Epithelial cell of prostate (primary cell): ENCODE measurements around the gene TCTN3.
"Not testable (repeated sequence)": the region's sequence is repeated elsewhere in the genome, so short reads cannot be mapped to it uniquely, and the experiment has no call there.

Experiments used
- DNase-seq: peaks from one replicate; pipeline ENCODE4 v3.0.0-alpha.2; 2011; ENCODE audit warnings: low read depth, low spot score
- H3K27ac ChIP-seq: fragments of 450-650 bp; 2 replicates; pipeline ENCODE4 v1.5.1; 2017; ENCODE audit warnings: mild to moderate bottlenecking

Gene TCTN3

DNA sequence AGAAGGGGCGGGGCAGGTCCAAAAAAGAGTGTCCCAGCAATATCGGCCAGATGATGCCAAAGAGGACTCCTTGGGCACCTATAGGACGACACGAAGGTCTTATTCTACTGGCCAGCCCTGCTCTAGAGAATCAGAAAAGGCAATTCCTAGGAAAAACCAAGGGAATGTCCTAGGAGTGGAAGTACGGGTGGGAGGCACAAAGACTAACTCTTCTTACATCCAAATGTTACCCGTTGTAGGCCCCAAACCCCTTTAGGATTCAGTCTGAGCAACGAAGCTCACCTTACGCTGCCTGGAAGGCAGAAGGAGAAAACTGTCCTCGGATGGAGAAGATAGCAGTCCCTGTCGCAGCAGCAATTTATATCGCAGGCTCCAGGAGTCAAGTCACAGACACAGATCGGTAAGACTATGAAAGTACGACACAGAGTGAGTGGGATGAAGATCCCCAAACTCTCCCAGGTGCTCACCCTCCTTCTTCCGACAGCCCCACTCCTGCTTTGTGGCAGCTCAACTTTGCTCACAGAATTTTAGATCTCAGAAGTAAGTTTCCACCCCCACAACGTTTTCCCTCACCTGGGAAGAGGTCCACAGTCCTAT, 558 bp downstream of the TCTN3 start:
- peak overlapping the region; percentile 39 for H3K27ac ChIP-seq
- no peak for DNase-seq

DNA sequence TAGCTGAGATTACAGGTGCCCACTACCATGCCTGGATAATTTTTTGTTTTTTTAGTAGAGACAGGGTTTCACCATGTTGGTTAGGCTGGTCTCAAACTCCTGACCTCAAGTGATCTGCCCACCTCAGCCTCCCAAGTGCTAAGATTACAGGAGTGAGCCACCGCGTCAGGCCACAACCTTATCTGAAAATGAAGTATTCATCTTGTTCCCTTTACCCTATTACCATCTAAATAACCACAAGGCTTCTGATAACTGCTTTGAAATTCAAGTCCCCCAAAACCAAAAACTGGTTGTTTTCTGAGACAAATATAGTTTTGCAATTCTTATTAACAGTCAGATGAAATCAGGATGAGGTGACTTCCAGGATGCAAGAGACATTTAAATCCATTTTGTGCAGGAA, 2.4 kb downstream of the TCTN3 start:
- no peak for DNase-seq
- H3K27ac ChIP-seq: no peak overlapping the region

DNA sequence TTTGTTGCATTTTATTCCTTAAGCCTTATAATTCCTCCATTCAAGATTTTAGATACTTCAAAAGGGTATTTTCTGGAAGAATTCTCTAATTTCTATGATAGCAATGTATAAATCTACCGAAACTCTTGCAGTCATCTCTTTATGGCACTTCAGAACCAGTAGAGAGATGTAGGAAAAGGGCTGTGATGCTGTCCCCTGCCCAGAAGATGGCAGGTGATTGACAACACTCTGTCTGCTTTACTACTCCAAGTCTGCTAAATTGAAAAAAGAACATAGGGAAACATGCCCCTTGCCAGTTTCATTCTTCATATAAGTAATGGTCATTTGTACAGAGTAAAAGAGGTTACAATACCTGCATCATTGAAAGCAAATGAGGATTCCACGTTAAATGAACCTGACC, 5.1 kb downstream of the TCTN3 start:
- H3K27ac ChIP-seq: no peak overlapping the region
- no peak for DNase-seq

DNA sequence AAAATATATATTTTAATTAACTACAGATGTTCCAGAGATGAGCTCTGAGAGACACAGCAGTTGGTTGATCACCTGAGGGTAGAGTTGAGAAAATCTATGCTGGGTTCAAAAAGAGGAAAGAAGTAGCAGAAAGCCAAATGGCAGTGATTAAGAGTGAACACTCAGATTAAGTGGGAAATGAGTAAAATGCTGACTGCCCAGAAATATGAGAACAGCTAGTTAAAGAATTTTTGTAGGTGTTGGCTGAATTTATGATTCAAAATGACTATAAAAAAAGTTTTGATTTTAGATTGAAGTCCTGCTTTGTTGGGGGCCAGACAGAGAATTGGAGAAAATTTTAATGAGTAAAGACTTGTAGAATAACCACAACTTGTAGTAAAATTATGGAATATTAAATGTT, 9.8 kb downstream of the TCTN3 start:
- DNase-seq: no peak
- H3K27ac ChIP-seq: no peak overlapping the region

- DNase-seq: no peak
- no peak overlapping the region for H3K27ac ChIP-seq
Measured at GRCh38 chr10:95675403-95676116, 18.2 kb downstream of the TCTN3 start.

DNA sequence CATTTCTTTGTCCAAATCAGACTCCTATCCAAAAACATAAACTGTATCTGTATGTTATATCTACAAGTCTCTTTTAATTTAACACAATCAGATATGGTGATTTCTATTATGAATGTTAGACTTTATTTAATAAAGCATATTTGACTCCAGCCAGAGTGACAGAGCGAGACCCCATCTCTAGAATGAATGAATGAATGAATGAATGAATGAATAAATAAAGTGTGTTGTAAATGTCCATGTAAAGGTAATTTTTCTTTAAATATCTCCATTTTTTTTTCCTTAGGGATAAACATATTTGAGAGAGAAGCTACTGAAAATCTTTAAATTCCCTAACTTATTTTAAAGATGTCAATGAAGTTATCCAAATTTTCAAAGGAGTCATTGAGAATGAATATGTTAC, 19.1 kb downstream of the TCTN3 start:
- DNase-seq: no peak
- H3K27ac ChIP-seq: no peak overlapping the region

- not testable (repeated sequence) for DNase-seq, H3K27ac ChIP-seq
Measured at GRCh38 chr10:95672641-95673040, 21.1 kb downstream of the TCTN3 start.

DNA sequence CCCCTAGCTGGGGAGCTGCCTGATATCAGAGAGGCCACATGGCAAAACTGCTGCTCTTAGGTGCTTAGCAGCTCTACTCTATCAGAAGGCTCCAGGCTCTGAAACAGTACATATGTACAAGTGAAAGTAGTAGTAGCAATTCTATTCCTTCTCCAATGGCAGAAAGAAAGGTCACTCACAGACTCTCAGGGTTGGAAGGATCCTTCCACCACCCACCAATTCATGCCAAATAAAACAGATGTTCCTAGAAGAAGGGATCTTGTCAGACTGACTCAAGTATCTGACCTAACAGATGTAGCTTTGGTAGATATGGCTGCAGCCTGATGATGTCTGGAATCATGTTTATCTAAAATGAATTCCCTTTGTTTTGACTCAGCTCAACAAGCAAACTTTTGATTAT, 29.2 kb downstream of the TCTN3 start:
- no peak for DNase-seq
- H3K27ac ChIP-seq: no peak overlapping the region

DNA sequence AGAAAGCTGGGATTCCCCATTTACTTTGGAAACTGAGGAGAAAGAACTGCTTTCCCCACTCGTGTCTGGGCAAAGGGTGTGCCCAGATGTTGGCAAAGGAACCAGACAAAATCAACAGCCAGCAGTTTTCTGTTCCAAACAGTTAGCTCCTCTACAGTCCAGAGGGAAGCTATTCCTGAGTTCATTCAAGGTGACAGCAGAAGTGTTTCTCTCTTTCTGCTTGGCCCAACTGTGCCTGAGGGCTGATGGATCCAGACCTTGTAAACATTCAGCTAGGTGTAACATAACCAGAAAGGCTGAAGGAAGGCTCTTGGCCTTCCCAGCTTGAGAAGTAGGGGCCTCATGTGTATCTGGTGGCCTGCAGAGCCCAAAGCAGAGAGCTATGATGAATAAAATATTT, 30.2 kb downstream of the TCTN3 start:
- no peak overlapping the region for H3K27ac ChIP-seq
- DNase-seq: no peak

DNA sequence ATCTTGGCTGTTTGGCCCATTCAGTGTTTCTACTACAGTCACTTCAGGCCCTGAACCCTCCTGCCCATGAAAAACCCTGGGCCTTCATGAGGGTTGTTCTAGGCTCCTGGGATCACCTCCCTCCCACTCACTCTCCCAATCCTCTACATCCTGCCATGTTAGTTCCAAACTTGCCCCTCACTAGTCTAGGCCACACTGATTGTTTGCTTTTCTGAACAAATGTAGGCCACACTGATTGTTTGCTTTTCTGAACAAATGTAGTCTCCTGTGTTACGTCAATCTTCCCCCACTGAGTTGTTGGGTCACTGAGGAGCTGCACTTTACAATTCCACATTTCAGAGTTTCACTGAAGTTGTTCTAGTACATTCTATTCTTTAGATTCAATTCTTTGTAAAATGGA, 31.9 kb downstream of the TCTN3 start:
- no peak for DNase-seq
- H3K27ac ChIP-seq: no peak overlapping the region

DNA sequence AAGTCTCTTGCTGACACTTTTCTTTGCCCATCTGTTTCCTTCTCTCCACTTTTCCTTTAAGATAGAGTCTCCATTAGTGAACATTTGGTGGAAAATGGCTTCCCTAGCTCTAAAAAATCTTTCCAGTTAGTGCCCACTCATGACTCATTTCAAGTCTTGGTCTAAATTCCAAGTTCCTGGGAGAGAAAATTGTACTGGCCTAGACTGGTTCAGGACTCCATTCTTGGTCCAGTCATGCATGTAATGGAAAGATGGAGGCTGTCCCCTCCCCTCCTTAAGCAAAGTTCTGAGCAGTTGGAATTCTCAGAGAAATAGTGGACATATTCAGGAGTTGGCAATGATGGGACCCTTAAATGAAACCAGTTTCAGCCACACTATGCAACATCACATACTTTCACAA, 33.4 kb downstream of the TCTN3 start:
- H3K27ac ChIP-seq: no peak overlapping the region
- no peak for DNase-seq

GRCh38 chr10:95657250-95657649, 36.5 kb downstream of the TCTN3 start:
- no peak overlapping the region for H3K27ac ChIP-seq
- no peak for DNase-seq

GRCh38 chr10:95656291-95657164, 37.2 kb downstream of the TCTN3 start, which contains the start of gene ALDH18A1:
TSS of gene ALDH18A1 (minus strand) at chr10:95656711. CDS start at chr10:95653377, 3,334 bp downstream.
- DNase-seq: peak; percentile 8
- peak within 1 kb of the TSS; percentile 5 for H3K27ac ChIP-seq

- peak overlapping the region; percentile 5 for H3K27ac ChIP-seq
- no peak for DNase-seq
Measured at GRCh38 chr10:95655571-95656290, 38.0 kb downstream of the TCTN3 start.

- no peak for DNase-seq
- no peak overlapping the region for H3K27ac ChIP-seq
Measured at GRCh38 chr10:95653895-95654294, 39.8 kb downstream of the TCTN3 start.

- no peak for DNase-seq
- no peak overlapping the region for H3K27ac ChIP-seq
Measured at GRCh38 chr10:95651346-95652060, 42.2 kb downstream of the TCTN3 start.

DNA sequence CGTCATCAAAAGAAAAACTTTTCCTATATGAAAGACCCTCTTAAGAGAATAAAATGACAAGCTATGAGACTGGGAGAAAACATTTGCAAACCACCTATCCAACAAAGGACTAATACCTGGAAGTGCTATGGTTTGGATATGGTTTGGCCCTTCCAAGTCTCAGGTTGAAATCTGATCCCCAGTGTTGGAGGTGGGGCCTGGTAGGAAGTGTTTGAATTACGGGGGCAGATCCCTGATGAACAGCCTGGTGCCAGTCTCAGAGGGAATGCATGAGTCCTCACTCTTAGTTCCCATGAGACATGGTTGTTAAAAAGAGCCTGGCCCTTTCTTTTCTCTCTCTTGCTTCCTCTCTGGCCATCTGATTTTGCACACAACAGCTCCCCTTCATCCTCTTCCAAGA, 43.5 kb downstream of the TCTN3 start:
- no peak for DNase-seq
- no peak overlapping the region for H3K27ac ChIP-seq

GRCh38 chr10:95648138-95648537, 45.6 kb downstream of the TCTN3 start:
- no peak overlapping the region for H3K27ac ChIP-seq
- no peak for DNase-seq

GRCh38 chr10:95646160-95646559, 47.6 kb downstream of the TCTN3 start:
- no peak for DNase-seq

GRCh38 chr10:95644901-95645300, 48.8 kb downstream of the TCTN3 start:
- H3K27ac ChIP-seq: no peak overlapping the region
- DNase-seq: no peak

More at GRCh38 chr10:95646160-95646559, 47.6 kb downstream of the TCTN3 start:
- H3K27ac ChIP-seq: no peak overlapping the region
